ENCODE data around the gene TIMM17B.

The TIMM17B gene

DNA sequence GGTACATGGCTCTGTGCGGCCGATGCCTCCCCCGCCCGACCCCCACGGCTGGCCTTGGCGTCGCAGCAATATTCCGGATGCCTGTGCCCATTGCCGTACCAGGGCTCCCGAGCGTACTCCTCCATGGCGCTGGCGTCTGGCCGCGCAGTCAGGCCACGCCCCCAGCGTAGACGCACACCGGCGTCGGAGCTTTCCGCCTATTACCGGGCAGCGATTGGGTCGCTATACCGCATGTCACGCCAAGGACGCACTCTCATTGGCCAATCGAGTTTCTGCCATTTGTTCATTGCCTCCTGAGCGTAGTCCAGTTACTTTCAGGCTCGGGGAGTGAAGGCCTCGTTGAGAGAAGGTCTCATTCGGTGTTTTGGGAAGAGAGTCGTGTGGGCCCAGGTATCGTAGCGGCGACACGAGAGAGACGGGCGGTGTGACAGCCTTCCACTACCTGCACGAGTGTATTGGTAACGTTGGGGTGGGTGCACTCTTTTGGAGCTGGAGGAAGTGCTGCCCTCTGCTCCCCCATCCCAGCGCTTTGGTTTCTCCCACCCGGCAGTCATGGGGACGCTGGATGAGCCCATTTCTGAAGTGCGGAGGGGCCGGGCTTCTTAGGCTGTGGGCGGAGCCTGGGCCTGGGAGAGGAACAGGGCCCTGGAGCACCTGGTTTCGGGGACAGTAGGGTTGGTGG is at the start of gene TIMM17B, which contains the start of gene PQBP1:
Gene TIMM17B (minus strand): TSS at position 144 of the 682 bp plus-strand sequence. CDS start 19 bp downstream, at position 125.
Gene PQBP1 (plus strand): TSS at position 306 of the 682 bp plus-strand sequence. CDS start 580 bp downstream, outside the sequence.
- DNase-seq: peak; percentile 83

DNA sequence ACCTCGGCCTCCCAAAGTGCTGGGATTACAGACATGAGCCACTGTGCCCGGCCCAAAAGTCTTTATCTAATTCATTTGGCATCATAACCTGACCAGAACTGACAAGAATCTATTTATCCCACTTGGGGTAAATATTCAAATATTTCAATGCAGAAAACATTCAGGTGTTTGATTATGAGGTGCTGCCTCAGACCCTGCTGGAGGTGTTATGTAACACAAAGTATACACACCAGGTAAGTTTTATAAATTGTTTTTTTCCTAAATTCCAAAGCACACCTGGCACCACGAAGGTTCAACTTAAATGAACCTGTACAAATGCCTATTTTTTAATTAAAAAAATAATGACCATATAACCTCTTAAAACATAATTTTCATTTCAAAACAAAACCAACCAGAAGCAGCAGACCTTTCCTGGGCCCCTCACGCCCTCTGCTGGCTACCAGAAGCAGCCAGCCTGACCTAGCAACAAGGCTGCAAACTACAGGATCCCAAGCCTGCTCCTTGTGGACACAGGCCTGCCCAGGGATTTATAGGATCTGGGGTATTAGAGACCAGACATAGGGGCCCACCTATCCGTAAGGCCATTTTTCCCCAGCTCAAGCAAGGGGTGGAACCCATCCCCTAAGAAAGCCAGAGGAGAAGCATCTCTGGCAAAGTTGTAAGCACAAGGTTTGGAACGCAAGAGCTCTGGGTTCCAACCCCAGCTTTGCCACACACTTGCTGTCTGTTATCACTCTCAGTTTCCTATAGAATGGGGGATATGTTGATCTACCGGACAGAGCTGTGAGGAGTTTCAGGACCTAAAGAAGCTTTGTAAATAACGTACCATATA is 48.2 kb upstream of the TIMM17B start:
- DNase-seq: peak; percentile 51

DNA sequence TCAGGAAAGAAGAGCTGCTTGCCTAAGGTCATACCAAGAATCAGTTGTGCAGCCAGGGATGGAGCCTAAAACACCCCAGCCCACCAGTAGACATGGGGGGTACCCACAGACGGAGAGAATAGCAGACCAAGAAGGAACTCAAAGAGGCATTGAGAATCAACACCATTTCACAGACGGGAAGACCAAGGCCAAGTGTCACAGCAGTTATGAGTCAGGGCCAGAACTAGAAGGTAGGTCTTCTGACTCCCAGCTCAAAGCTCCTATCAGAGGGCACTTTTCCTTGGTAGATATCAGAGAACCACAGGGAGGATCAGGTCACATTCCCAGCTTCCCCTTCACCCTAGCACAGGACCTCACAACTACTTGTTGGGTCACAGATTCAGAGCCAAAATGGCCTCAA is 45.3 kb upstream of the TIMM17B start:
- no peak for DNase-seq

DNA sequence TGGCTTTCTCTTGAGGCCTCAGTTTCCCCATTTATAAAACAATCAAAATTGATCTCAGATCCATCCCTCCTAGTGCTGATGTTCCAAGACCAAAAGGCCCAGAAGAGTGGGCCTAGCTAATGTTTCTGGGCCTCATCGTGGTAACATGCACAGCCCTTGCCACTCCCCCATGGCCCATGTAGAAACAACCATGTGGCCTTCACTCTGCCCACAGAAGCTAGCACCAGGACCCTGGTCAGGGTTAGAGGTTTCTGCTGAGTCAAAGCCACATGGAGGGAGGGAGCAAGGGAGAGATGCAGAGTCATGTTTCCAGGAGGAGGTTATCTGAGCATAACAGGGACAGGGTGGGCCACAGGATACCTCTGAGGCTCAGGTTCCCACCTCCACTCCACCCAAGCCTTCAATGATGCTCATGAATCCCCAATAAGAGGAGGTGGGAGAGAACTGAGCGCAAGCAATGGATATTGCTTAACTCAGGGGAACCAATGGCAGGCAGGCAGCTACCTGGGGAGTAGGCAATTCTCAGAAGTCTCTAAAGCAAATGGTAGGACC is 42.9 kb upstream of the TIMM17B start:
- no peak for DNase-seq

DNA sequence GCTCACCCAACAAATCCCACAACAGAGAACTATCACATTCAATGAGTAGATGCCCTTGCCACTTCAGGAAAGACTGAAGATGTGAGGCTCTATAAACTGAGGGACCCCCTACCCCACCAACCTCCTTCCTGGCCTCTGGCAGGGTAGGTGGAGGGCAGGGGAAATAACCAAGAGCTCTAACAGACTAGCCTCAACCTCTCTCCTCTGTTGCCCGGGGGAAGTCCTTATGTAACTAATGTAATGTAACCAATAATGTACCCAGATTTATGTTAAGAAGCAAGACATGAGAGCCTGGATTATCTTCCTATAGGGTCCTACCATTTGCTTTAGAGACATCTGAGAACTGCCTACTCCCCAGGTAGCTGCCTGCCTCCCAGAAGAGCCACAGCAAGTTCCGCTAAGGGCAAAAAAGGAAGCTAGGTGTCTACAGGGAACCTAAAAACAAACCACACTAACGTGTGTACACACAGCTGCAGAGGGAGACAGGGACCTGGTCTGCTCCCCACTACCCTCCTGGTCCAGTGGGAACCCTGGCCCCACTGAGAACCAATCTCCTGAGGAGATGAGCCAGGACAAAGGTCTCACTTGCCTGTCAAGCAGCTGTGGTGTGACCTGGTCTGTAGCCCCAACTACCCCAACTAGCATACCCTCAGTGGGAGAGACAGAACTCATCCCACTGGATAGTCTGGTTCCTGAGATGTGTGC is 42.1 kb upstream of the TIMM17B start:
- DNase-seq: no peak

DNA sequence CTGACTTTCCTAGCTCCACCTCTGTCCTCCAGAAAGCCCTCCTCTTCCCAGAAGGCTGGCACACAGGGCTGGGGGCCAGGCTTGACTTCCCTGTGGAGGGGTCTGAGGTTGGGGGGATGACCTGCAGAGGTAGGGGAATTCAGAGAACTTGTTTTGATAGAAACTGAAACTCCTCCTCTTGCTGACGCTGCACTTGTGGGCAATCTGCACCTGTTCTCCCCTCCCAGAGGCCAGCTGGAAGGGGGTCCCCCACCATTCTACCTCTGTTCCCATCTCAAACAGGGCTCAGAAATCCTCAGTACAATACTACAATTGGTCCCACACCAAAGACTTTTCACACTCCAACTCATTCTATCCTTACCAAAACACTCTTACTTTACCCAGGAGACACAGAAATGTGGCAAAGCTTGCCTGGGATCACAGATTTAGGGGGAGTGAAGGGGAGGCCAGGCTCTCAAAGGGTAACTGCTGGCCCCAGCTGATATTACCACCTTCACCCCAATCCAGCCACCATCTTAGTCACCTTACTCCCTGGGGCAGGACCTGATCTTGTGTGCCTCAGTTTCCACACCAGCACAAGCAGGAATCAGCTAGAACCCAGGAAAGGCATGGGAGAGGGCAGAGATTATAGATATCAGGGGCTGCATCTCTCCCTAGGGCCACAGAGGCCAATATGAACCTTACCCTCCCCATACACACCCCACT is 41.3 kb upstream of the TIMM17B start:
- peak; percentile 67 for DNase-seq

DNA sequence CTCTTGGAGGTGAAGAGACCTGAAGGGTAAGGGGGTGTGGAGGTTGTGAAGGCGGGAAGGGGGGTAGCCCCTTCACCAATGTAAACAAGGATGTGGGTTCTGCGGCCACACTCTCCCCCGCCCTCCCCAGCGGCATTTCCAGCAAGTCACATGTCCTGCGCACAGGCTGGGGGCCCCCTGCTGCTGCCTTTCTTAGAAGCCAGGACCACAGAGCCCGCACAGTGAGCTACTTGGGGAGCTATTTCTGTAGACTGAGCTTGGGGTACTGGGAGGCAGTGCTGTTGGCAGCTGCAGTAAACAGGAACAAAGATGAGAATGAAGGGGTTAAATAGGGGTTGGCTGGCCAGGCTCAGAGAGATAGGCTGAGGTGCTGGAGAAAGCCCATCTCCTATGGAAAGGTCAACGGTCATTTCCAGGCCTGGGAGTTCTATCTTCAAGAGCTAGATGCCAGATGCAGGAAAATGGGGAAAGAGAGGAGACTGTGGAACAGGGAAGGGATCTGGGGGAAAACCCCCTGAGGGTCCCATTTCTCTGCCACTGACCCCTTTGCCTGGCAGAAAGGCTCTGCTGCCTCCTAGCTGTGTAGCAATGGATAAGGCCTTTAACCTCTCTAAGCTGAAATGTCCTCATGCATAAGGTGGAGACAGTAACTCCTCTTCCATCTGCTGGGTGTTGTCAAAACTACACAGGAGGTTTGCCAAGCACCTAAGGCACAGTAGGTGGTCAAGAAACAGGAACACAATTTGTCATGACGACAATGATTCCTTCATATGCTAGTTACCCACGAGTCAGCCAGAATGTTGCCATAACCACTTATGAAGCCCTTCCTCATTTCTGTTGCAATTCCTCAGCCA is 39.7 kb upstream of the TIMM17B start:
- peak; percentile 83 for DNase-seq

DNA sequence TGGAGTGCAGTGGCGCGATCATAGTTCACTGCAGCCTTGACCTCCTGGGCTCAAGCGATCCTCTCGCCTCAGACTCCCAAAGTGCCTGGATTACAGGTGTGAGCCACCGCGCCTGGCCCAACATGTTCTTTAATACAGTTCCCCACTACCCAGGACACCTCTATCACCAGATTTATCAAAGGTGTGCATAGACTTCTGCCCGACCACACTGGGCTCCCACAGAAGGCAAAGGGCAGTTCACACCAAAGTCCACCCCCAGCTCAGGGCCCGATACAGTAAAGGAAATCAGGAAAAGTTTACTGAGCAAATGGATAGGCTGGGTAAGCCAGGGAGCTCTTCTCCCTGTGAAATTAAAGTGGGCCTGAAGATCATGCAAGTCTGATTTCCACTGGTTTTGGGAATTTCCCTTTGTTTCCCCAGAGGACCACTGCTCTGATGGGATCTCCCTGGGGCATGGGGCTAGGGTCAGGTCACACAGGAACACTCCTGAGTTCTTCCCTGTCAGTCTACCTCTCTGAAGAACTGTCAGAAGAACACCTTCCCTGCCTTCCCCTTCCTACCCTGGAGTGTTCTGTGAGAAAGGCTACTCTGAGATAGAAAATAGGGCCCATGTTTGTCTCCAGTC is 39.0 kb upstream of the TIMM17B start:
- DNase-seq: no peak

DNA sequence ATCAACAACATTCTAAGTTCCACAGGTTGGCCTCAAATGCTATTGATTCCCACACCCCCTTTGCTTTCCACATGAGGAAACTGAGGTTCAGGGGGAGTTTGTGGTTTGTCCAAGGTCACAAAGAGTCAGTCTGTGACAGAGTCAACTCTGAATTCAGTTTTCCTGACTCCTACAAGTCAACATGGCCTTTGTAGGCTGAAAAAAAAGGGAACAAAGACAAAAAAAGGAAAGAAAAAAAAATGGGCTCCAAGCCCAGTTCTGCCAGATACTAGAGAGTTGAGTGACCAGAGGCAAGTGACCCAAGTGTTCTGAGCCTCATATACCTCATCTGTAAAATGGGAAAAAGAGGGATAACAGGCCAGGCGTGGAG is 37.7 kb upstream of the TIMM17B start:
- no peak for DNase-seq

DNA sequence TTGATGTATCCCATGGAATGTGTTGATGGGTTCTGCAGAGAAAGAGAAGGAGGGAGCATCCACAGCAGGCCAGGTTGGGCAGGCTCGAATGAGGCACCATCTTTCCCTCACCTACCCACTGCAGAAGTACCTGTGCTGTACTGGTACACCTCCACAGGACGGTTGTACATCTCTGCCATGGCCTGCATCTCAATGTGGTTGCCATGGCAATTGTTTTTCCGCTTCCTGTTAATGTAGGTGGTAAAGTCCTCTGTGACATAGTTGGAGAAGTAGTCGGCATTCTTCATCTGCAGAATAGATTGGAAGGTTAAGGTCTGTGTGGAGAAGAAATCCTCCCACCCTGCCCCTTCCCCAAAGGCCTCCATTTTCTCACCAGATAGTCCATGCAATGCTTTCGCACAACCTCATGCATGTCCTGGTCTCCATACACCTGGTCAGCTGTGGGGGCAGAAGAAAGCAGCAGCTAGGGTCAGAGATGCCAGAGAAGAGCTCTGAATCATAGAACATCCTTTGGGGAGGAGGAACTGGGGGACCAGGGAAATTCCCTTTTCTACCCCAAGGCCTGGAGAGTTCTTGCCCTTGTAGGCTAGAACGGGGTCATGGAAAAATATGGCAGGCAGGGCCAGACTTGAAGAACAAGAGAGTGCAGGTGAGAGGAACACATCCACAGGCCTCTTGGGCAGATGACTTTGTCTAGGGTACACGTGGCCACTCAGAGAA is 37.2 kb upstream of the TIMM17B start:
- DNase-seq: no peak

DNA sequence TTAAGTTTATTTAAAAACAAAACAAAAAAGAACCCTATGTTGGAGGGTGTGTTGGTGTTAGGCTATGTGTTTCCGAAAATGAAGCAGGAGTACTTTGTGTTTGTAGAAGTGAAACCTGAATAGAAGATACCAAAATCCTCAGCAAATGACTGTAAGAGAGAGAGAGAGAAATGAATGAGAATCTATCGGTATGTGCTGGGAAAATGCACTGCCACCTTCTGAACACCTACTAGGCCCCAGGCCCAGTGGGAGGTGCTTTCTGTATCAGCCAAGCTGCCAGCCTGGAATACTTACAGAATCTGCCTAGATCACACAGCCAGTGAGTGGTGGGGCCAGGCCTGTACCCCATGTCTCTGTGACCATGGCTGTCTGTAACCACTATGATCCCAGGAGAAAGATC is 36.2 kb upstream of the TIMM17B start:
- peak; percentile 37 for DNase-seq

DNA sequence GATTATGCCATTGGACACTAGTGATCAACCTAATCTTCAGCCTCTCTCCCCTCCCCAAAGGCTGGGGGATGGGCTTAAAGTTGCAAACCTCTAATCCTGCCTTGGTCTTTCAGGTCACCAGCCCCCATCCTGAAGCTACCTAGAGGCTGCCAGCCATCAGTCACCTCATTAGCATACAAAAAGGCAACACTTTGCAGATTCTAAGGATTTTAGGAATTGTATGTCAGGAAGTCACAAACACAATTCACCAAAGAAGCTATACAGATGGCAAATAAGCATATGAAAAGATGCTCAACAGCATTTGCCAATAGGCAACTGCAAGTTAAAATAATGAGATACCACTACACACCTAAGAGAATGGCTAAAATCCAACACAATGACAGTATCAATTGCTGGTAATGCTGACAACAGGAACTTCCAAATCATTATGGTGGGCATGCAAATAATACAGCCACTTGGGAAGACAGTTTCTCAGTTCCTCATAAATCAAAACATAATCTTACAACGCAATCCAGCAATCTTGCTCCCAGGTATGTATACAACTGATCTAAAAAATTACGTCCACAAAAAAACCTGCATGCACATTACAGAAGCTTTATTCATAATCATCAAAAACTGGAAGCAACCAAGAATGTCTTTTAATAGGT is 30.3 kb upstream of the TIMM17B start:
- no peak for DNase-seq

DNA sequence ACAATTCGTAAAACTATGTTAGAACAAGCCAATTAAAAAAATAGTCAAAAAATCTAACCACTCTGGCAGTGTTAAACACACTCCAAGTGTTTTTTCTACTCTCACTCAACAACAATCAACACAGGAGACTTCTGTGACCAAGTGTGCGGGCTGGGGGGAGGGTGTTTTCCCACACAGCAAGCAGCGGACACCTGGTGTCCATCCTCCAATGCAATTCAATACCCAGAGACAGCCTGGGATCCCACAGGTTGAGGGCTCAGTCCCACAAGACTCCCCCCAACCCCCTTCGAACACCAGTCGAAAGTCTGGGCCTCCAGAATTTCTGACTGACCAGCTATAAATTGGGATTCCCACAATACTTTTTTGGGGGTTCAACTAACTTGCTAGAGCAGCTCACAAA is 29.6 kb upstream of the TIMM17B start:
- DNase-seq: no peak

DNA sequence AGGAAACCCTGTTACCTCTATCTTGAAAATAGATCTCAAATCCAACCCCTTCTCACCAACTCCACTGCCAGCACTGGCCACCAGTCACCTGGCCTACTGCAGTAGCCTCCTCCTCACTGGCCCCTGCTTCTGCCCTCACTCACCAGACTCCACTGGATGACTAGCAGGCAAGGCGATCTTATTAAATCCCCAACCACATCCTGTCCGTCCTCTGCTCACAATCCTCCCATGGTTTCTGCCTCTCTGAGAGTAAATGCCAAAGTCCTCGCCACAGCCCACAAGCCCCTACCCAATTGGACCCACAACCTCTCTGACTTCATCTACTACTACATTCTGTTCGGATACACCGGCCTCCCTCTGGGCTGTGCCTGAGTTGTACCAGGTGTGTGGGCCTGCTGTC is 26.7 kb upstream of the TIMM17B start:
- no peak for DNase-seq

DNA sequence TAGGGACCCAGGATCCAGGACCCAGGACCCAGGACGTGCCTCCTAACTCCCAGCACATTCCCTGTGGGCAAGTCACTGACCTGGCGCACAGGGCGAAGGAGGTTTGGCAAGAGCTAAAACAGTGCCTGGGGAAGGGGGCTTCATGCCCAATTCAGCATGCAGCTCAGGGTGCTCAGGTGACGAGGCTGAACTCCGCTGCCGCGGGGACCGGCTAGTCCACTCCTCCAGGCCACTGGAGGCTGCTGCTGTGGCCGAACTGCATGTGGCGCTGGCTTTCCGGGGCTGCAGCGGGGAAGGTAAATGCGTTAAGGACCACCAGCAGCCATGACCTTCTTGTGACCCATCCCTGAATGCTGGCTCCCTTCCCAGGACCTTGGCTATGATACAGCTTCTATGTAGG is 26.2 kb upstream of the TIMM17B start:
- no peak for DNase-seq

DNA sequence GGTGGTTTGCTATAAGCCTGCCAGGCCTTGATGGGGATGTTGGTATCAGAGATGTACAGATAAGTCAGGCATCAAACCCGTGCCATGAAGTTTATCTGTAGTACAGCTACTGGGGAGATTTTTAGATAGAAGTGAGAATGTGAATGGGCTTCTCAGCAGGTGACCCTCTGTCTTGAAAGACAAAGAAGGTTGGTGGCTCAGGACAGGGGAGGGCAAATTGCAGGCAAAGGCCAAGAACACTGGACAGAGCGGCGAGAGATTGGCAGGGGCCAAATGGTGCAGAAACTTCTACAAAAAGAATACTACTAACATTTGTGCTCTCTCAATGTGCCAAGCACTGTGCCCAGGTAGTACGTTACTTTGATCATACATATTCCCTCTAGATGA is 23.1 kb upstream of the TIMM17B start:
- DNase-seq: no peak

DNA sequence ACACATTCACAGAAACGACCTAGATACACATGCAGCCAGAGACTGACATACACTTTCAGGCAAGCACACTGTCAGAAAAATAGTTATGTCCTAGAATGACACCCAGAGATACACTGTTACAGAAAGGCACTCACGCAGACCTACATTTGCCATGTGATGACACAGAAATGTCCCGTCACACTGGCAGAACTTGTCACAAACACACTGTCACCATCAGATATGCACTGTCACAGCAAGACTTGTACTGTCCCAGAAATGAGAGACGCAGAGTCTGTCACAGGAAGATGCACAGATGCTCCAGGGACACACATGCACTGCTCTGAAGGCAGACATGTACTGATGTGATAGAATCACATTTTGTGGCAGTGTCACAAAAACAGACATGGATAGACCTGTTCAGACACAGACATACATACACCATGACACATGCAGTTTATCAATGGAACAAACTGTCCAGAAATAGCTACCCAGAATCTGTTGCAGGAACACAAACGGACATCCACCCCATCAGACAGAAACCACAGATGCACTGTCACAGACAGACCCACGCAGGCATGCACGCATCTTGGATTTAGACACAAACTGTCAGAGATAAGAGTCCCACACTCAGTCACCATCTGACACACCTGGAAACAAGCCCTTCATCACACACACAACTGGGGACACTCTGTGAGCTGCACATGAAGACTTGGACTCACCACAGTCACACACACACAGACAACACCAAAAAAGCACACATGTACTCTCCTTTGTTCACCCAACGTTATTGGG is 22.6 kb upstream of the TIMM17B start:
- no peak for DNase-seq

DNA sequence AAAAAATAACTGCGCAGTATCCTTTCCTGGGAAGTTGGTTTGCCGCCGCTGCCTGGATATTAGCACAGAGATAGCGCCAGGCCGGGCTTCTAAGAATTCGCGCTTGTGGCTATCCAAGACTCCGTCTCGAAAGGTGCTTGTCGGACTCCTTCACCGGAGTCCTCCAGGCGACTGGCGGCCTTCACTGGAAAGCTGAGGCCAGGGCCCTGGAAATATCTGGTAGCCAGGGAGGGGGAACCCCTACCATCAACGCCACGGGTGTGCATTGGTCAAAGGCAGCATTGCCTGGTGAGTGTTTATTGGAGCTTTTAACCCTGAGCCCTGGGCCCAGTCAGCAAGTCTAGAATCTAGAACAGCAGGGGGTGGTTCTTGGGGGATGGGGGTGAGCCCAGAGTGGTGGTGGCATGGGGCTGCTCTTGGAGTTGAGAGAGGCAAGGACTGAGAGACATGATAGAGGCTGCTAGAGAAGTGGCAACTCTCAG is 21.8 kb upstream of the TIMM17B start:
- no peak for DNase-seq

Data from stimulated activated CD4-positive, alpha-beta T cell treated with anti-CD3 and anti-CD28 coated beads, Interleukin-4, amount 100 ng/mL, for 1 hour (primary cell).